GM23338 (cell line): ENCODE measurements around the gene DIO3. TPM values are rescaled to one million over a fixed set of nuclear protein-coding genes. Genes with fewer than 3 reads are reported as not detected.

ENCODE experiments used
- ATAC-seq: fragments of 200-7000 bp; cut with Tn5 transposase; 3 replicates; pipeline ENCODE4 v1.9.1; 2020
- DNase-seq: peaks from one replicate; pipeline ENCODE4 v3.0.0-alpha.2; 2015; ENCODE audit warnings: low spot score
- H2AFZ ChIP-seq: fragments of 200-600 bp; sonication (generic); 2 replicates; pipeline ENCODE4 v1.8.0; 2016; ENCODE audit warnings: antibody characterized with exemption, mild to moderate bottlenecking, moderate library complexity
- H3F3A ChIP-seq: fragments of 200-600 bp; sonication (generic); replicated peaks from 2 replicates; pipeline ENCODE4 v1.8.0; 2017; ENCODE audit warnings: antibody characterized with exemption, mixed run types, low read depth
- H3K27ac ChIP-seq: fragments of 200-600 bp; sonication (generic); 2 replicates; pipeline ENCODE4 v1.6.1; 2016; ENCODE audit warnings: low read depth
- H3K27me3 ChIP-seq: fragments of 200-600 bp; sonication (generic); 2 replicates; pipeline ENCODE4 v1.8.0; 2016; ENCODE audit warnings: mild to moderate bottlenecking, mixed run types, moderate library complexity; ENCODE audit not compliant: insufficient read depth
- H3K36me3 ChIP-seq: fragments of 200-600 bp; sonication (generic); 2 replicates; pipeline ENCODE4 v1.8.0; 2016; ENCODE audit warnings: mild to moderate bottlenecking; ENCODE audit not compliant: insufficient read depth
- H3K4me1 ChIP-seq: fragments of 200-600 bp; sonication (generic); 2 replicates; pipeline ENCODE4 v1.8.0; 2016; ENCODE audit warnings: mild to moderate bottlenecking, moderate library complexity; ENCODE audit not compliant: insufficient read depth
- H3K4me2 ChIP-seq: fragments of 200-600 bp; sonication (generic); 2 replicates; pipeline ENCODE4 v1.7.1; 2017; ENCODE audit warnings: mixed run types
- H3K4me3 ChIP-seq: fragments of 200-600 bp; sonication (generic); 2 replicates; pipeline ENCODE4 v1.6.1; 2016; ENCODE audit warnings: mixed run types
- H3K79me2 ChIP-seq: fragments of 200-600 bp; sonication (generic); replicated peaks from 2 replicates; pipeline ENCODE4 v1.8.0; 2017; ENCODE audit warnings: mild to moderate bottlenecking; ENCODE audit not compliant: insufficient read depth
- H3K9me2 ChIP-seq: fragments of 200-600 bp; sonication (generic); 2 replicates; pipeline ENCODE4 v1.8.0; 2017; ENCODE audit not compliant: insufficient read depth
- H4K20me1 ChIP-seq: fragments of 200-600 bp; sonication (generic); replicated peaks from 2 replicates; pipeline ENCODE4 v1.8.0; 2017; ENCODE audit warnings: mild to moderate bottlenecking; ENCODE audit not compliant: insufficient read depth
- H3K27ac Mint-ChIP-seq: 2 replicates; pipeline ENCODE4 v1.8.0; 2020; ENCODE audit warnings: inconsistent platforms, mild to moderate bottlenecking, moderate library complexity, mixed read lengths
- H3K27me3 Mint-ChIP-seq: 3 replicates; pipeline ENCODE4 v1.8.0; 2022; ENCODE audit warnings: low read depth, mild to moderate bottlenecking, moderate library complexity, mixed read lengths, inconsistent platforms; ENCODE audit not compliant: insufficient read depth, poor library complexity
- H3K36me3 Mint-ChIP-seq: 3 replicates; pipeline ENCODE4 v1.8.0; 2021; ENCODE audit warnings: low read depth, mild to moderate bottlenecking, inconsistent platforms, moderate library complexity, mixed read lengths
- H3K4me1 Mint-ChIP-seq: 3 replicates; pipeline ENCODE4 v1.8.0; 2020; ENCODE audit warnings: mild to moderate bottlenecking, inconsistent platforms, mixed read lengths
- H3K4me3 Mint-ChIP-seq: 3 replicates; pipeline ENCODE4 v1.8.0; 2021; ENCODE audit warnings: moderate library complexity, mild to moderate bottlenecking, inconsistent platforms, mixed read lengths
- H3K9me3 Mint-ChIP-seq: 3 replicates; pipeline ENCODE4 v1.8.0; 2020; ENCODE audit warnings: moderate library complexity, mild to moderate bottlenecking, inconsistent platforms, mixed read lengths
- CREB1 ChIP-seq: fragments of 250-450 bp; sonication (Bioruptor Pico); IDR thresholded peaks from 2 replicates; pipeline ENCODE4 v1.5.0; 2020; ENCODE audit warnings: low read depth, mild to moderate bottlenecking, moderate library complexity
- EZH2 ChIP-seq: fragments of 200-600 bp; sonication (generic); IDR thresholded peaks from one replicate; pipeline ENCODE4 v1.8.0; 2017; ENCODE audit warnings: antibody characterized with exemption, mild to moderate bottlenecking, low read depth; ENCODE audit not compliant: unreplicated experiment
- EZH2phosphoT487 ChIP-seq: fragments of 200-600 bp; sonication (generic); IDR thresholded peaks from one replicate; pipeline ENCODE4 v1.8.1; 2018; ENCODE audit warnings: antibody characterized with exemption; ENCODE audit not compliant: unreplicated experiment
- JUNB ChIP-seq: IDR thresholded peaks from one replicate; pipeline ENCODE4 v1.6.1; 2016; ENCODE audit warnings: antibody characterized with exemption; ENCODE audit not compliant: unreplicated experiment
- POLR2AphosphoS5 ChIP-seq: IDR thresholded peaks from 2 replicates; pipeline ENCODE4 v1.6.1; 2016; ENCODE audit warnings: antibody characterized with exemption, low read depth
- ZNF114 ChIP-seq: fragments of 250-450 bp; sonication (Bioruptor Pico); IDR thresholded peaks from 2 replicates; pipeline ENCODE4 v1.5.0; 2020; ENCODE audit warnings: mild to moderate bottlenecking, moderate library complexity
- ZNF331 ChIP-seq: fragments of 250-450 bp; sonication (Bioruptor Pico); IDR thresholded peaks from 2 replicates; pipeline ENCODE4 v1.5.0; 2020; ENCODE audit warnings: low read depth, mild to moderate bottlenecking, moderate library complexity
- polyA plus RNA-seq: library from polyadenylated mRNA; unstranded; fragments of >200 nt; fragmentation: Nextera tagmentation; extraction: Ambion mirVana; gene quantifications from 2 replicates; pipeline ENCODE4 v1.2.1, GENCODE V29; 2016
- total RNA-seq: library from RNA; depleted of rRNA; stranded (reverse); fragments of >200 nt; shearing (Covaris generic); gene quantifications from 2 replicates; pipeline ENCODE4 v1.2.3, GENCODE V29; 2014
- TF ChIP-seq, protein P1 (sequence below), 2 experiments: fragments of 200-600 bp in 1 of 2; sonication (generic) in 1 of 2; conservative IDR thresholded peaks; 2 replicates each; pipeline versions ENCODE4 v1.5.1 to v1.6.1; 2016 to 2017; ENCODE audit warnings: antibody characterized with exemption in 2 of 2, low read depth in 2 of 2, mild to moderate bottlenecking in 2 of 2, moderate library complexity in 1 of 2
- TF ChIP-seq, protein P2 (sequence below): fragments of 250-450 bp; sonication (Bioruptor Pico); IDR thresholded peaks from 2 replicates; pipeline ENCODE4 v1.5.0; 2020; ENCODE audit warnings: mild to moderate bottlenecking, moderate library complexity
- TF ChIP-seq, protein P3 (sequence below): IDR thresholded peaks from 2 replicates; pipeline ENCODE4 v1.6.1; 2016; ENCODE audit warnings: antibody characterized with exemption

Gene DIO3
- total and polyA plus RNA-seq, 2 experiments from 2014 or later = 0.10 to 0.28 TPM

DNA sequence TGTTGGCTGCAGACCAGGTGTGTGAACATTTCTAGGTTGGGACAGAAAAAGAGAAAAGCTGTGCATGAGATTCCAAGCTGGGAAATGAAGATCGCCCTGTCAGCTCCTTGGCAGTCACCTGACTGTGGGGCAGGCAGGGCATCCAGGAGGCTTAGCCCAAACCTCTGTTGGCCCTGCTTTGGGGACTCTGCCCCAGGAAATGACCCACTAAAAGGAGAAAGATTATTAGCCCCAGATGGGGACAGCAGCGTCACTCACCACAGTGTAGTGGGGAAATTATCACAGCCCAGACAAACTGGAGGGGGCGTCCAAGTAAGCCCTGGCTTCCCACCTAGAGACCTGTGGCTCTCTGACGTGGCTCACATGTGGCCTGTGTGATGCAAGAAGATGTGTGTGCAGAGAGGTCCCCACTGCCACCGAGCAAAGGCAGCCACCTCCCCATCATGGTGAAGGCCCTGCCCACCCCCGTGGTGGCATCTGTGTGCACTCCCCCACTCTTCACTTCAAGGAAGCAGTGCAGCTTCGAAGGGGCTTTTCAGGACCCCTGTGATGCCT lies 39.1 kb downstream of the DIO3 start:
- Histone ChIP-seq H3K9me2 (no peaks in the 10 kb centered on the region), H3K4me2 (no peak overlapping the region), H3K36me3 (no peaks in the 10 kb centered on the region), H3K4me3 (no peak overlapping the region), H3F3A (no peaks in the 10 kb centered on the region), H3K79me2 (no peaks in the 10 kb centered on the region), H3K27ac (no peak overlapping the region), H3K4me1 (no peaks in the 10 kb centered on the region), H3K27me3 (no peaks in the 10 kb centered on the region), H4K20me1 (no peaks in the 10 kb centered on the region), H2AFZ (no peak overlapping the region)
- H3K27me3 Mint-ChIP-seq = peaks cover 8% of the 10 kb centered on the region
- no peak for DNase-seq
- no peak overlapping the region for H3K27ac Mint-ChIP-seq
- TF ChIP-seq, protein P1, sequence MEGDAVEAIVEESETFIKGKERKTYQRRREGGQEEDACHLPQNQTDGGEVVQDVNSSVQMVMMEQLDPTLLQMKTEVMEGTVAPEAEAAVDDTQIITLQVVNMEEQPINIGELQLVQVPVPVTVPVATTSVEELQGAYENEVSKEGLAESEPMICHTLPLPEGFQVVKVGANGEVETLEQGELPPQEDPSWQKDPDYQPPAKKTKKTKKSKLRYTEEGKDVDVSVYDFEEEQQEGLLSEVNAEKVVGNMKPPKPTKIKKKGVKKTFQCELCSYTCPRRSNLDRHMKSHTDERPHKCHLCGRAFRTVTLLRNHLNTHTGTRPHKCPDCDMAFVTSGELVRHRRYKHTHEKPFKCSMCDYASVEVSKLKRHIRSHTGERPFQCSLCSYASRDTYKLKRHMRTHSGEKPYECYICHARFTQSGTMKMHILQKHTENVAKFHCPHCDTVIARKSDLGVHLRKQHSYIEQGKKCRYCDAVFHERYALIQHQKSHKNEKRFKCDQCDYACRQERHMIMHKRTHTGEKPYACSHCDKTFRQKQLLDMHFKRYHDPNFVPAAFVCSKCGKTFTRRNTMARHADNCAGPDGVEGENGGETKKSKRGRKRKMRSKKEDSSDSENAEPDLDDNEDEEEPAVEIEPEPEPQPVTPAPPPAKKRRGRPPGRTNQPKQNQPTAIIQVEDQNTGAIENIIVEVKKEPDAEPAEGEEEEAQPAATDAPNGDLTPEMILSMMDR (conservative IDR thresholded peaks at IDR 0.05; ENCODE audit: low read depth in 2 of 2) = no peak
- TF ChIP-seq EZH2phosphoT487 (no peak), JUNB (no peak), CREB1 (CRISPR knock-in tag) (no peak), ZNF114 (CRISPR knock-in tag) (no peak), ZNF331 (CRISPR knock-in tag) (no peak), POLR2AphosphoS5 (no peak), EZH2 (no peak)
- TF ChIP-seq, protein P2, sequence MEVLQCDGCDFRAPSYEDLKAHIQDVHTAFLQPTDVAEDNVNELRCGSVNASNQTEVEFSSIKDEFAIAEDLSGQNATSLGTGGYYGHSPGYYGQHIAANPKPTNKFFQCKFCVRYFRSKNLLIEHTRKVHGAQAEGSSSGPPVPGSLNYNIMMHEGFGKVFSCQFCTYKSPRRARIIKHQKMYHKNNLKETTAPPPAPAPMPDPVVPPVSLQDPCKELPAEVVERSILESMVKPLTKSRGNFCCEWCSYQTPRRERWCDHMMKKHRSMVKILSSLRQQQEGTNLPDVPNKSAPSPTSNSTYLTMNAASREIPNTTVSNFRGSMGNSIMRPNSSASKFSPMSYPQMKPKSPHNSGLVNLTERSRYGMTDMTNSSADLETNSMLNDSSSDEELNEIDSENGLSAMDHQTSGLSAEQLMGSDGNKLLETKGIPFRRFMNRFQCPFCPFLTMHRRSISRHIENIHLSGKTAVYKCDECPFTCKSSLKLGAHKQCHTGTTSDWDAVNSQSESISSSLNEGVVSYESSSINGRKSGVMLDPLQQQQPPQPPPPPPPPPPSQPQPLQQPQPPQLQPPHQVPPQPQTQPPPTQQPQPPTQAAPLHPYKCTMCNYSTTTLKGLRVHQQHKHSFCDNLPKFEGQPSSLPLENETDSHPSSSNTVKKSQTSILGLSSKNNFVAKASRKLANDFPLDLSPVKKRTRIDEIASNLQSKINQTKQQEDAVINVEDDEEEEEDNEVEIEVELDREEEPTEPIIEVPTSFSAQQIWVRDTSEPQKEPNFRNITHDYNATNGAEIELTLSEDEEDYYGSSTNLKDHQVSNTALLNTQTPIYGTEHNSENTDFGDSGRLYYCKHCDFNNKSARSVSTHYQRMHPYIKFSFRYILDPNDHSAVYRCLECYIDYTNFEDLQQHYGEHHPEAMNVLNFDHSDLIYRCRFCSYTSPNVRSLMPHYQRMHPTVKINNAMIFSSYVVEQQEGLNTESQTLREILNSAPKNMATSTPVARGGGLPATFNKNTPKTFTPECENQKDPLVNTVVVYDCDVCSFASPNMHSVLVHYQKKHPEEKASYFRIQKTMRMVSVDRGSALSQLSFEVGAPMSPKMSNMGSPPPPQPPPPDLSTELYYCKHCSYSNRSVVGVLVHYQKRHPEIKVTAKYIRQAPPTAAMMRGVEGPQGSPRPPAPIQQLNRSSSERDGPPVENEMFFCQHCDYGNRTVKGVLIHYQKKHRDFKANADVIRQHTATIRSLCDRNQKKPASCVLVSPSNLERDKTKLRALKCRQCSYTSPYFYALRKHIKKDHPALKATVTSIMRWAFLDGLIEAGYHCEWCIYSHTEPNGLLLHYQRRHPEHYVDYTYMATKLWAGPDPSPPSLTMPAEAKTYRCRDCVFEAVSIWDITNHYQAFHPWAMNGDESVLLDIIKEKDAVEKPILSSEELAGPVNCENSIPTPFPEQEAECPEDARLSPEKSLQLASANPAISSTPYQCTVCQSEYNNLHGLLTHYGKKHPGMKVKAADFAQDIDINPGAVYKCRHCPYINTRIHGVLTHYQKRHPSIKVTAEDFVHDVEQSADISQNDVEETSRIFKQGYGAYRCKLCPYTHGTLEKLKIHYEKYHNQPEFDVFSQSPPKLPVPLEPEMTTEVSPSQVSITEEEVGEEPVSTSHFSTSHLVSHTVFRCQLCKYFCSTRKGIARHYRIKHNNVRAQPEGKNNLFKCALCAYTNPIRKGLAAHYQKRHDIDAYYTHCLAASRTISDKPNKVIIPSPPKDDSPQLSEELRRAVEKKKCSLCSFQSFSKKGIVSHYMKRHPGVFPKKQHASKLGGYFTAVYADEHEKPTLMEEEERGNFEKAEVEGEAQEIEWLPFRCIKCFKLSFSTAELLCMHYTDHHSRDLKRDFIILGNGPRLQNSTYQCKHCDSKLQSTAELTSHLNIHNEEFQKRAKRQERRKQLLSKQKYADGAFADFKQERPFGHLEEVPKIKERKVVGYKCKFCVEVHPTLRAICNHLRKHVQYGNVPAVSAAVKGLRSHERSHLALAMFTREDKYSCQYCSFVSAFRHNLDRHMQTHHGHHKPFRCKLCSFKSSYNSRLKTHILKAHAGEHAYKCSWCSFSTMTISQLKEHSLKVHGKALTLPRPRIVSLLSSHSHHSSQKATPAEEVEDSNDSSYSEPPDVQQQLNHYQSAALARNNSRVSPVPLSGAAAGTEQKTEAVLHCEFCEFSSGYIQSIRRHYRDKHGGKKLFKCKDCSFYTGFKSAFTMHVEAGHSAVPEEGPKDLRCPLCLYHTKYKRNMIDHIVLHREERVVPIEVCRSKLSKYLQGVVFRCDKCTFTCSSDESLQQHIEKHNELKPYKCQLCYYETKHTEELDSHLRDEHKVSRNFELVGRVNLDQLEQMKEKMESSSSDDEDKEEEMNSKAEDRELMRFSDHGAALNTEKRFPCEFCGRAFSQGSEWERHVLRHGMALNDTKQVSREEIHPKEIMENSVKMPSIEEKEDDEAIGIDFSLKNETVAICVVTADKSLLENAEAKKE = no peak
- TF ChIP-seq, protein P3, sequence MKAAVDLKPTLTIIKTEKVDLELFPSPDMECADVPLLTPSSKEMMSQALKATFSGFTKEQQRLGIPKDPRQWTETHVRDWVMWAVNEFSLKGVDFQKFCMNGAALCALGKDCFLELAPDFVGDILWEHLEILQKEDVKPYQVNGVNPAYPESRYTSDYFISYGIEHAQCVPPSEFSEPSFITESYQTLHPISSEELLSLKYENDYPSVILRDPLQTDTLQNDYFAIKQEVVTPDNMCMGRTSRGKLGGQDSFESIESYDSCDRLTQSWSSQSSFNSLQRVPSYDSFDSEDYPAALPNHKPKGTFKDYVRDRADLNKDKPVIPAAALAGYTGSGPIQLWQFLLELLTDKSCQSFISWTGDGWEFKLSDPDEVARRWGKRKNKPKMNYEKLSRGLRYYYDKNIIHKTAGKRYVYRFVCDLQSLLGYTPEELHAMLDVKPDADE = no peak
- no peak for ATAC-seq
- no peak overlapping the region for H3K4me3 Mint-ChIP-seq
- peaks cover 27% of the 10 kb centered on the region; the same call in 2 of the 3 replicates for H3K9me3 Mint-ChIP-seq
- no peaks in the 10 kb centered on the region for H3K4me1 Mint-ChIP-seq
- H3K36me3 Mint-ChIP-seq = peaks cover 3% of the 10 kb centered on the region; the same call in 1 of the 3 replicates
